ENCODE measurements around the gene PDE6H.

Gene PDE6H

DNA sequence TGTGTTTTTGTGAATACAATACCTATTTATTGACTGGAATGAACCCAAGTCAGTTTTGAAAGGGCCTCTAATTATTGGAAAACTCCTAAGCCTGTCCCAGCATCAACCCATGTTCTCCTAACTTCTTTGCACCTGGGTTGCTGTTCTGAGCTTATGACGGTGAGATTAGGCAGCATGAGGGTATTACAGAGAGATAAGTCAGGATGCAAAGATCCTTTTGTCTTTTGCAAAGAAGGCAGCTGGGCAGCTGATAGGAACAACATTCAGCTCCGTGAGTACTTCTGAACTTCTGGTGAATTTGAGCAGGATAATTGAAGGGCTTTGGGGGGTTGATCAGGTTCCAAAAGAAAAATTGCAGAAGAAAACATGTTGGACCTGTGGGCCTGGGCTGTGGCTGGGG lies at the start of gene PDE6H:
Gene PDE6H, plus strand, starts transcription at position 227 of the 400 bp plus-strand sequence. CDS start 4,971 bp downstream, outside the sequence.
- DNase-seq (ENCODE audit: low spot score): no peak

GRCh38 chr12:14923944-14924343 lies 48.9 kb upstream of the PDE6H start:
- DNase-seq (ENCODE audit: low spot score): no peak

DNA sequence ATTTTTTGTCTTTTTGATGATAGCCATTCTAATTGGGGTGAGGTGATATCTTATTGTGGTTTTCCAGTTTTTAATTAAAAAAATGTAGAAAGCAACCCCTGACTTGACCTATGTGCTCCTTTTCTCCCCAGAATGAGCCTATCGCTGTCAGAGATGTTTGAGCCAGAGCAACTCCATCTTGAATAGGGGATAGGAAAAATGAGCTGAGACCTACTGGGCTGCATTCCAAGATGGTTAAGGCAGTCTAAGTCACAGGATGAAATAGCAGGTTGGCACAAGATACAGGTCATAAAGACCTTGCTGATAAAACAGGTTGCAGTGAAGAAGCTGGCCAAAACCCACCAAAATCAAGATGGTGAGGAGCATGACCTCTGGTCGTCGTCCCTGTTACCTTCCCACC lies 48.3 kb upstream of the PDE6H start:
- no peak for DNase-seq (ENCODE audit: low spot score)

- no peak for DNase-seq (ENCODE audit: low spot score)
Measured at GRCh38 chr12:14927267-14927666, 45.6 kb upstream of the PDE6H start.

DNA sequence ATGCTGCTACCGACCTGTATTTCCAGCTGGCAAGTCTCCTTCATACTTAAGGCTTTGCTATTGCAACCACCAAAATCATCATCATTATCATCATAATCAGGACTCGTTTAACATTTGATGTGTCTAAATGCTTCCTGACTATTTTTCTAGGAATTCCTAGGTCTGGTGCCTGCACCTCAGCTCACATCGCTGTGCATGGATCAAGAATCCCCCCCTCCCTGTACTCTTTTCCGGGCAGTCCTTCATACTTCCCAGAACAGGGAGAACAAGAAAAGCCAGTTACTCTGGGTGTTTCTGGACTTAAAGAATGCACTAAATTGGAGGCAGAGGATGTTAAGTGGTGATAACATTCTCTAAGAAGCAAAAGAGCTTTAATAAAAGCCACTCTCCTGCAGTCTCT lies 43.9 kb upstream of the PDE6H start:
- DNase-seq (ENCODE audit: low spot score): no peak

DNA sequence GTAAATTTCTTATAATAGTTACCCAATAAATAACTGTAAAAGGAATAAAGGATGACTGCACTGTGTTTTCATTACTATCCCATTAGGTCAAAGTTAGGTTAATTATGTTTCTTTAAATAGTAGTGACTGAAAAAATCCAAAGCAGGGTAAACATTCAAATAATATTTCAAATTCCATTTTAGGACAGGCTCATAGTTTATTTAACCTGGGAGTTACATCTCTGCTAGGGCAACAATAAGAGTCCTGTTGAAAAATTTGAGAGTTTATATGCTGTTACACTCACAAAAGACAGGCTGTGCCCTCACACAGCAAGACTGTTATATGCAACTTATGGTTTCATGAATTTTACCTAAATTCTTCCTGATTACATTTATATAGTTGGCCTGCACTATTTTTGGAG lies 42.5 kb upstream of the PDE6H start:
- DNase-seq (ENCODE audit: low spot score): no peak

DNA sequence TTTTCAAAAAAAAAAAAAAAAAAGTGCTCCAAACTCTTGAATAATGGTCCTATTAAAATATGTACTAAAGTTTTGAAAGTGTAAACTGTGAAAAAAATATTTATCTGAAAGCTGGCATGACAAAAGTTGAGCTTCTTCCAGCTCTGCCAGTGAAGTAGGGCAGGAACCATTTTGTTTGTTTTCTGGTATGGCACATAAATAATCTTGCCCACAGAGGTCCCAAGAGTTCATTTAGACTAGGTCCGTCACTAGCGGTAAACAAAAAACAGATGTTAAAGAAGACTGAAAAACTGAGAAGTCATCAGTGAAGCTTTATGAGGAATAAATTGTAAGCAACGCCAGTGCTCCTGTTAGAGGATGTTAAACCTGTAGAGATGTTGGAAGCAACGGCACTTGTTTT lies 41.5 kb upstream of the PDE6H start:
- DNase-seq (ENCODE audit: low spot score): no peak

- DNase-seq (ENCODE audit: low spot score): no peak
Measured at GRCh38 chr12:14931791-14932560, 40.9 kb upstream of the PDE6H start.

DNA sequence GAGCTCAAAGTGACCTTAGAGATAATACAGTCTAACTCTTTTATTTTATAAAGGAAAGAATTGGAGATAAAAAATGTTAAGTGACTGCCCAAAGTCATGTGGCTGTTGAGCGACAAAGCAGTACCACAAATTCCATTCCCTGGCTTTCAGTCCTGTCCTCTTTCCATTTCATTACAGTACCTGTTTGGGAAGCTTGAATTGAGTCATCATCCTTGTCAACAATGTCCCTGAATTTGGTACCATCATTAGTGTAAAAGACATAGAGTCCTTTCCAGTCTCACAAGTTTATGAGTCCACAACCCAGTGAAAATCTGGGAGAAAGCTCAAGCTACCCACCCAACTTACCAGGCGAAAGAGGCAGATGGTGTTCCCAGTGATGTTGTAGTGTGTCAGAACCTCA lies 38.3 kb upstream of the PDE6H start:
- DNase-seq (ENCODE audit: low spot score): no peak

DNA sequence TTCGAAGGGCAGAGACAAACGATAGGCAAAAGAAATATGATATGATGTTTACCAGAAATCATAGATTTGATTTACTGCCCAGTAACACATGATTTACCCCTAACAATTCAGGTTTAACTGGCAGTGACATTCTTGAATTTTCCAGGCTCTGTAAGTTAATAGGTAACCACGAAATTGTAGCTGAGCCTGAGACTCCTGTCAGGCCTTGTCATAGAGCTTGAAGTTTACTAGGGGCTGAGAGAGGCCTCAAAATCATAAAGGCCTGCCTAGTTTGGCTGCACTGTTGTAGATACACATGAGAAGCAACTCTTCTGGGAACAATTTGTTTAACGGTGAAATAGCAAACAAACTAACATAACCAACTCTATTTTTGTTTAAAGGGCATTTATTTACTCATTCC lies 37.8 kb upstream of the PDE6H start:
- DNase-seq (ENCODE audit: low spot score): no peak

GRCh38 chr12:14936224-14936861 lies 36.5 kb upstream of the PDE6H start:
- no peak for DNase-seq (ENCODE audit: low spot score)

GRCh38 chr12:14937014-14937413 lies 35.8 kb upstream of the PDE6H start:
- no peak for DNase-seq (ENCODE audit: low spot score)

- no peak for DNase-seq (ENCODE audit: low spot score)
Measured at GRCh38 chr12:14937689-14938088, 35.2 kb upstream of the PDE6H start.

GRCh38 chr12:14938301-14938700 lies 34.5 kb upstream of the PDE6H start, which contains the start of gene ERP27:
Gene ERP27 (minus strand): TSS chr12:14938537. CDS start chr12:14938508, 29 bp downstream.
- no peak for DNase-seq (ENCODE audit: low spot score)

DNA sequence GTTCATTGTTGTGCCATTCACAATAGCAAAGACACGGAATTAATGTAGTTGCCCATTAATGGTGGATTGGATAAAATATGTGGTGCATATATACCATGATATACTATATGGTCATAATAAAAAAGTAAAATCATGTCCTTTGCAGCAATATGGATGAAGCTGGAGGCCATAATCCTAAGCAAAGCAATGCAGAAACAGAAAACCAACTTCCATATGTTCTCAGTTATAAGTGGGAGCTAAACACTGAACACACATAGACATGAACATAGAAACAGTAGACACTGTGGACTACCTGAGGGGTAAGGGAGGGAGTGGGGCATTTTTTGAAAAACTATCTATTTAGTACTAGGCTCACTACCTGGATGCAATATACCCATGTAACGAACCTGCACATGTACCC lies 31.5 kb upstream of the PDE6H start:
- DNase-seq (ENCODE audit: low spot score): no peak

DNA sequence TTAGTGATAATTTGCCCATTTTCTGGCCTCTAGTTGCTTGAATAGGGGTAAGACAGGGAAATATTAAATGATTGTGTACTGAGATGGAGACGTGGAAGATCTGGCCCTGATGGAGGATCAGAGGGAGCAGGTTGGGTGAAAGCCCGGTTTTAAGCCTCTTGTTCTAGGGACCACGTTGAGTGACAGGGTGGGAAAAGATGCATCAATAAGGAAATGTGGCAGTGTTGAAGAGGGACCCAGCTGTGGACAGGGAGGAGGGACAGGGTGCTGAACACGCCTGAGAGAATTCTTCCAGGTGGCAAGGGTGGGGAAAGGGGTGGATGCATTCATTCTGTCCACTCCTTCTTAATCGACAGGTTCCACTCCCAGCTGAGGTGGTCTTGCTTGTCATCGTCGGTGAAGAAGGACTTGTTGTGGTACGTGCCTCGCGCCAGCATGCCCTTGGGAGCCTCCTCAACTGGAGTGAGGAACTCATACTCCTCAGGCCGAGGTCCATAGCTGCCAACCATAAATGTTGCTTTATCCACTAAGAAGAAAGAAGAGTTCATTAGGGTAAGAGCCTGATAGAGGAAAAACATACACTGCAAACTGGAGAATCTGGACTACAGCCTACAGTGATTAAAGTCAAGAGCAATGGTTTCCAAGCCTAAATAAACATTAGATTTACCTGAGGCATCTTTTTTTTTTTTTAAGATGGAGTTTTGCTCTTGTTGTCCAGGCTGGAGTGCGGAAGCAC lies 30.5 kb upstream of the PDE6H start:
- DNase-seq (ENCODE audit: low spot score): no peak

DNA sequence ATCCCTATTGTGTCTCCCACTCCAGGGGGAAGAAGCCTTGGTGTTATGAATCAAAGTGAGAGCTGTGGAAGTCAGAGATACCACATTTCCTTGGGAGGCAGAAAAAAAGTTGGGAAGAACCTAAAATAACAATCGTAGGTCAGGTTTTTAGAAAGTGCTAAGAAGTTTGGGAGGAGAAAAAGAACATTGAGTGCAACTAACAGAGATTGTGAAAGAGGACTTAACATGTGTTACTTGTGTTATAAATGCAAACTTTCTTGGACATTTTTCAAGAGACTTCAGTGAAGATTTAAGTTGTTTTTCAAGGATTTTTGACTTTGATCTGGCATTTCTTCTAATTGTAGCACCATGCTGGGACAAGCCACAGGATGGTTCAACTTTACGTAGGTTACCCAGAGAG lies 26.7 kb upstream of the PDE6H start:
- no peak for DNase-seq (ENCODE audit: low spot score)

- no peak for DNase-seq (ENCODE audit: low spot score)
Measured at GRCh38 chr12:14946861-14947260, 26.0 kb upstream of the PDE6H start.

DNA sequence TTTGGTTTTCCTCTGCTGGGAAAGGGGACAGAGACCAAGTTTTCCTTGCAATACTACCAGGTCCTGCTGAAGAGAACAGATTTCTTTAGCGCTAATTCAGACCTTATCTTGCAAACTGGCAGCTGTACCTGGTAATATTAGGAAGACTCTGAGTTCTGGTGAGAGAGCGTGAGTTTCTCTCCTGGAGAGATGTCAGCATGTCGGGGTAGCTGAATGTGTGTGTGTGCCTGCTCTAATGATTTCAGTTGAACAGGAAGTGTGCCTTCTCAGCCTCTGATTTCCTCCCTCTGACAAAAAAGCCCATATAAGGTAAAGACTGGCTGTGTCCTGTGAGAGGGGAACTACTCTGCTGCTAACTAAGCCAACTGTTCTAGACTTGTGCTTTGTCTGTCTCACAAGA lies 24.2 kb upstream of the PDE6H start:
- DNase-seq (ENCODE audit: low spot score): peak; percentile 46

DNA sequence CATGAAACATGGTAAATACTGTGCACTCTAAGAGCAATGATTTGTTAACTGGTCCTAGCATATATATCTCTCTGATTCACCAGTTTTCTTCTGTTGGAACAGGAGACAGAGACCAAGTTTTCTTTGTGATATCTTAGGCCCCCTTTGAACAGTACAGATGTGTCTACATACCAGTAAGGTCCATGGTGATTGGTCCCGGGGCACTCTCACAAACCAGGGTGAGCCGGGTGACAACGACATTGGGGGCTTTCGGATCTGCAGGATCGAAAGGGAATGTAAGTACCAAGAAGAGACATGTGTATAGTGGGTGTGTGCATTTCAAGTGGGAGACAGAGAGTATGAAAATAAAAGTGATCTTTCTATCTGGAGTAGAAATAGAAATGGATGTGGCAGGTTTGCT lies 23.2 kb upstream of the PDE6H start:
- no peak for DNase-seq (ENCODE audit: low spot score)

GRCh38 chr12:14950421-14950820 lies 22.4 kb upstream of the PDE6H start:
- no peak for DNase-seq (ENCODE audit: low spot score)

GRCh38 chr12:14950982-14951746 lies 21.7 kb upstream of the PDE6H start:
- DNase-seq (ENCODE audit: low spot score): no peak

Measured in hepatic stellate cell (primary cell).